ENCODE data around the gene FRS2. TPM values are rescaled to one million over a fixed set of nuclear protein-coding genes. Genes with fewer than 3 reads are reported as not detected.

FRS2 gene
- total and polyA plus RNA-seq, 2 donors = 8.4 to 15.9 TPM

GRCh38 chr12:69550569-69551350 is 80.6 kb downstream of the FRS2 start:
- Histone ChIP-seq H3K9me3 (ENCODE audit: control insufficient read depth in 2 of 2, insufficient read depth in 1 of 2, low read length in 1 of 2) (no peaks in the 10 kb centered on the region), H3K27ac (ENCODE audit: low read depth in 1 of 2, low read length in 1 of 2) (no peak overlapping the region), H3K4me3 (ENCODE audit: low read length in 2 of 2) (no peak overlapping the region), H3K4me1 (ENCODE audit: control insufficient read depth in 2 of 2, insufficient read depth in 2 of 2, low read length in 2 of 2) (no peaks in the 10 kb centered on the region), H3K27me3 (ENCODE audit: control insufficient read depth in 2 of 2, insufficient read depth in 1 of 2, low read length in 1 of 2) (no peaks in the 10 kb centered on the region), H3K36me3 (ENCODE audit: control insufficient read depth in 2 of 2, insufficient read depth in 2 of 2, low read length in 1 of 2) (no peaks in the 10 kb centered on the region)
- 92% methylated on average over 8 of the region's 8 CpGs for WGBS
- DNase-seq (ENCODE audit: low read depth in 6 of 9, low spot score in 9 of 9) = no peak

DNA sequence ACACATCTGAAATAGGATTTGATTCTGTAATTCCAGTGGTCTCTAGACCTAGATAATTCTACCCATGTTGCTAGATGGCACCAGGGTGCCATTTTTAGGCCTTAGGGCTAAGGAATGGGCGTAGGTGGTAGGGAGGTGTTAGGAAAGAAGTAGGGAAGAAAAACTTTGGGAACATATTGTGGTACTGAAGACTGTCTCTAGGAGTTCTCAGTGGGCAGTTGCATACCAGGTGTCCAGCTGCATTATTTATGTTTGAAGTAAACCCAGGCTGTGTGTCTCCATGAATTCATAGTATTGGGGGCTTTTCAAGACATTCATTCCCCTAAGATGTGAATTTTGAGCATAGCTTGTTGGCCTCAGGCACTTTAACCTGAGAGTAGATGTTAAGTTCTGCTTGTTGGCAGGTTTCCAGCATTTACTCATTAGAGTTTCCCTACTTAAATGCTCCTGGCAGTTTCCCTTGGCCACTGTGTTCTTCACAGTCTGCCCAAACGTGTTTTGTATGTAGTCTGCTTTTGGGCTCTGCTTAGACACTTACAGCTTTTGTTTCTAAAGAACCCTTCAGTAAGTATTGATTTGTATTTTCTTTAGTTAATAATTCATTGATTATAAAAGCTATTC is 83.5 kb downstream of the FRS2 start:
- Histone ChIP-seq H3K4me1 (ENCODE audit: control insufficient read depth in 2 of 2, insufficient read depth in 2 of 2, low read length in 2 of 2) (no peaks in the 10 kb centered on the region), H3K4me3 (ENCODE audit: low read length in 2 of 2) (no peak overlapping the region), H3K9me3 (ENCODE audit: control insufficient read depth in 2 of 2, insufficient read depth in 1 of 2, low read length in 1 of 2) (no peaks in the 10 kb centered on the region), H3K36me3 (ENCODE audit: control insufficient read depth in 2 of 2, insufficient read depth in 2 of 2, low read length in 1 of 2) (no peaks in the 10 kb centered on the region), H3K27me3 (ENCODE audit: control insufficient read depth in 2 of 2, insufficient read depth in 1 of 2, low read length in 1 of 2) (no peaks in the 10 kb centered on the region), H3K27ac (ENCODE audit: low read depth in 1 of 2, low read length in 1 of 2) (no peak overlapping the region)
- DNase-seq (ENCODE audit: low read depth in 6 of 9, low spot score in 9 of 9) = peak in 1 of 9 donors; percentile 5
- 91% methylated on average over 2 of the region's 2 CpGs for WGBS

- Histone ChIP-seq H3K27ac (ENCODE audit: low read depth in 1 of 2, low read length in 1 of 2) (no peak overlapping the region), H3K27me3 (ENCODE audit: control insufficient read depth in 2 of 2, insufficient read depth in 1 of 2, low read length in 1 of 2) (no peaks in the 10 kb centered on the region), H3K36me3 (ENCODE audit: control insufficient read depth in 2 of 2, insufficient read depth in 2 of 2, low read length in 1 of 2) (no peaks in the 10 kb centered on the region), H3K4me1 (ENCODE audit: control insufficient read depth in 2 of 2, insufficient read depth in 2 of 2, low read length in 2 of 2) (no peaks in the 10 kb centered on the region), H3K4me3 (ENCODE audit: low read length in 2 of 2) (no peak overlapping the region), H3K9me3 (ENCODE audit: control insufficient read depth in 2 of 2, insufficient read depth in 1 of 2, low read length in 1 of 2) (no peaks in the 10 kb centered on the region)
- no peak for DNase-seq (ENCODE audit: low read depth in 6 of 9, low spot score in 9 of 9)
- WGBS = 98% methylated on average over 6 of the region's 6 CpGs
Observed at GRCh38 chr12:69555461-69555860, 85.3 kb downstream of the FRS2 start.

DNA sequence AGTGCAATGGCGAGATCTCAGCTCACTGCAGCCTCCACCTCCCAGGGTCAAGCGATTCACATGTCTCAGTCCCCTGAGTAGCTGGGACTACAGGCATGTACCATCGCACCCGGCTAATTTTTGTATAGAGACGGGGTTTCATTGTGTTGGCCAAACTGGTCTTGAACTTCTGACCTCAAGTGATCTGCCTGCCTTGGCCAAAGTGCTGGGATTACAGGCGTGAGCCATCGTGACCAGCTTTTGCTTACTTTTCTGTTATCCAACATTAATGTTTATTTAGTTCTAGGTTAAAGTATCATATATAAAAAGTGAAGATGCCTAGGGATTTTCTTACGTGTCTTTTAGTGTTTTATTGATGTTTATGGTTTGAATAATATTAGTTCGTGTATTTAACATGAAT is 86.2 kb downstream of the FRS2 start:
- Histone ChIP-seq H3K27me3 (ENCODE audit: control insufficient read depth in 2 of 2, insufficient read depth in 1 of 2, low read length in 1 of 2) (no peaks in the 10 kb centered on the region), H3K9me3 (ENCODE audit: control insufficient read depth in 2 of 2, insufficient read depth in 1 of 2, low read length in 1 of 2) (no peaks in the 10 kb centered on the region), H3K4me3 (ENCODE audit: low read length in 2 of 2) (no peak overlapping the region), H3K36me3 (ENCODE audit: control insufficient read depth in 2 of 2, insufficient read depth in 2 of 2, low read length in 1 of 2) (no peaks in the 10 kb centered on the region), H3K27ac (ENCODE audit: low read depth in 1 of 2, low read length in 1 of 2) (no peak overlapping the region), H3K4me1 (ENCODE audit: control insufficient read depth in 2 of 2, insufficient read depth in 2 of 2, low read length in 2 of 2) (no peaks in the 10 kb centered on the region)
- WGBS = 97% methylated on average over 9 of the region's 9 CpGs
- DNase-seq (ENCODE audit: low read depth in 6 of 9, low spot score in 9 of 9) = no peak

GRCh38 chr12:69563166-69563762 is 93.1 kb downstream of the FRS2 start:
- no peak overlapping the region for H3K4me3 ChIP-seq (ENCODE audit: low read length in 2 of 2)
- H3K27me3 ChIP-seq (ENCODE audit: control insufficient read depth in 2 of 2, insufficient read depth in 1 of 2, low read length in 1 of 2) = no peaks in the 10 kb centered on the region
- H3K4me1 ChIP-seq (ENCODE audit: control insufficient read depth in 2 of 2, insufficient read depth in 2 of 2, low read length in 2 of 2) = no peaks in the 10 kb centered on the region
- no peak for DNase-seq (ENCODE audit: low read depth in 6 of 9, low spot score in 9 of 9)
- no peaks in the 10 kb centered on the region for H3K9me3 ChIP-seq (ENCODE audit: control insufficient read depth in 2 of 2, insufficient read depth in 1 of 2, low read length in 1 of 2)
- H3K36me3 ChIP-seq (ENCODE audit: control insufficient read depth in 2 of 2, insufficient read depth in 2 of 2, low read length in 1 of 2) = peaks cover 0 to 27% of the 10 kb centered on the region in 2 donors
- WGBS = 97% methylated on average over 2 of the region's 2 CpGs
- H3K27ac ChIP-seq (ENCODE audit: low read depth in 1 of 2, low read length in 1 of 2) = no peak overlapping the region

- 91% methylated on average over 3 of the region's 3 CpGs for WGBS
- H3K4me3 ChIP-seq (ENCODE audit: low read length in 2 of 2) = no peak overlapping the region
- H3K36me3 ChIP-seq (ENCODE audit: control insufficient read depth in 2 of 2, insufficient read depth in 2 of 2, low read length in 1 of 2) = peaks cover 0 to 36% of the 10 kb centered on the region in 2 donors
- no peaks in the 10 kb centered on the region for H3K4me1 ChIP-seq (ENCODE audit: control insufficient read depth in 2 of 2, insufficient read depth in 2 of 2, low read length in 2 of 2)
- DNase-seq (ENCODE audit: low read depth in 6 of 9, low spot score in 9 of 9) = no peak
- no peaks in the 10 kb centered on the region for H3K27me3 ChIP-seq (ENCODE audit: control insufficient read depth in 2 of 2, insufficient read depth in 1 of 2, low read length in 1 of 2)
- no peak overlapping the region for H3K27ac ChIP-seq (ENCODE audit: low read depth in 1 of 2, low read length in 1 of 2)
- H3K9me3 ChIP-seq (ENCODE audit: control insufficient read depth in 2 of 2, insufficient read depth in 1 of 2, low read length in 1 of 2) = no peaks in the 10 kb centered on the region
Observed at GRCh38 chr12:69566603-69567002, 96.4 kb downstream of the FRS2 start.

DNA sequence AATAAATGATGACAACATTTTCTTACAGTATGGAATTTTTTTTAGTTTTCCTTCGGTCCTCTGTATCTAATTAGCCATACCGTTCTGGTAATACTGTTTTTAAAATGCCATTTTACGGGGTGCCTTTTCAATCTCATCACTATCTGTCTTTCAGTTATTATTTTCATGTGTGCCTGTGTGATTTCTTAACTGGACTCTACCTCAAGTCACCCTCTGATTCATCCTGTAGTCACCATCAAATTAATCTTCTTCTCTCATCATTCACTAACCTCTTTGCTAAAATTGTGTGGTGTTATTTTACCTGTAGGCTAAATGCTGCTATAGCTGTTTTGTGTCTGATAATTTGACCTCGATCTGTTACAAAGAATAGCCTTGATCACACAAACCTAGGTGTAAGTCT is 99.0 kb downstream of the FRS2 start:
- no peaks in the 10 kb centered on the region for H3K27me3 ChIP-seq (ENCODE audit: control insufficient read depth in 2 of 2, insufficient read depth in 1 of 2, low read length in 1 of 2)
- H3K27ac ChIP-seq (ENCODE audit: low read depth in 1 of 2, low read length in 1 of 2) = no peak overlapping the region
- no peak overlapping the region for H3K4me3 ChIP-seq (ENCODE audit: low read length in 2 of 2)
- H3K9me3 ChIP-seq (ENCODE audit: control insufficient read depth in 2 of 2, insufficient read depth in 1 of 2, low read length in 1 of 2) = no peaks in the 10 kb centered on the region
- peaks cover 9 to 33% of the 10 kb centered on the region in 2 donors for H3K36me3 ChIP-seq (ENCODE audit: control insufficient read depth in 2 of 2, insufficient read depth in 2 of 2, low read length in 1 of 2)
- H3K4me1 ChIP-seq (ENCODE audit: control insufficient read depth in 2 of 2, insufficient read depth in 2 of 2, low read length in 2 of 2) = no peaks in the 10 kb centered on the region
- WGBS = 86% methylated on average over 4 of the region's 4 CpGs
- DNase-seq (ENCODE audit: low read depth in 6 of 9, low spot score in 9 of 9) = no peak

DNA sequence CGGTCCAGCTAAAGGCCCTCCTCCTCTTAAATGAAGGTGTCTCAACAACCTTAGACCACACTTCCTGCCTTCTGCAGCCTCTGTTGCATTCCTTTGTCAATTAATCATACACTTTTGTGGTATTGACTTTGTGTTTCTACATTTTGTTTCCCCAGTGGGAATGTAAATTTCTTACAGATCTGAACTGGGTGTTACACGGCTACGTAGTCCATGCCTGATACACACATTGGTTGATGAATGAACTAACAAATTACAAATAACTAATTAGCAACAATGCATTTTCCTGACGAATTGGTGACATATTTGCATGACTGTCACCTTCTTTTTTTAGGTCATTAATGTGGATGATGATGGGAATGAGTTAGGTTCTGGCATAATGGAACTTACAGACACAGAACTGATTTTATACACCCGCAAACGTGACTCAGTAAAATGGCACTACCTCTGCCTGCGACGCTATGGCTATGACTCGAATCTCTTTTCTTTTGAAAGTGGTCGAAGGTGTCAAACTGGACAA is 99.9 kb downstream of the FRS2 start:
- H3K36me3 ChIP-seq (ENCODE audit: control insufficient read depth in 2 of 2, insufficient read depth in 2 of 2, low read length in 1 of 2) = peaks cover 15 to 38% of the 10 kb centered on the region in 2 donors
- no peak overlapping the region for H3K27ac ChIP-seq (ENCODE audit: low read depth in 1 of 2, low read length in 1 of 2)
- H3K4me3 ChIP-seq (ENCODE audit: low read length in 2 of 2) = no peak overlapping the region
- H3K27me3 ChIP-seq (ENCODE audit: control insufficient read depth in 2 of 2, insufficient read depth in 1 of 2, low read length in 1 of 2) = no peaks in the 10 kb centered on the region
- no peak for DNase-seq (ENCODE audit: low read depth in 6 of 9, low spot score in 9 of 9)
- H3K9me3 ChIP-seq (ENCODE audit: control insufficient read depth in 2 of 2, insufficient read depth in 1 of 2, low read length in 1 of 2) = no peaks in the 10 kb centered on the region
- 98% methylated on average over 10 of the region's 10 CpGs for WGBS
- no peaks in the 10 kb centered on the region for H3K4me1 ChIP-seq (ENCODE audit: control insufficient read depth in 2 of 2, insufficient read depth in 2 of 2, low read length in 2 of 2)
